Naive B cell (primary cell): ENCODE data around the gene HMGN1. TPM values are rescaled to one million over a fixed set of nuclear protein-coding genes. Genes with fewer than 3 reads are reported as not detected.

Experiments
- ATAC-seq, 2 donors: fragments of 150-1000 bp; cut with Tn5 transposase; 2 replicates each; pipeline ENCODE4 v1.10.0; 2021; ENCODE audit warnings: low read depth in 2 of 2, mild to moderate bottlenecking in 2 of 2, moderate library complexity in 2 of 2
- DNase-seq: peaks from one replicate; pipeline ENCODE4 v3.0.0; 2022
- H3K27ac Mint-ChIP-seq, 6 donors: one replicate each; pipeline ENCODE4 v1.8.0; 2020 to 2022; ENCODE audit warnings: mild to moderate bottlenecking in 6 of 6, mixed read lengths in 6 of 6, moderate library complexity in 5 of 6, inconsistent platforms in 2 of 6
- H3K27me3 Mint-ChIP-seq, 3 donors: one replicate each; pipeline ENCODE4 v1.8.0; 2021 to 2022; ENCODE audit warnings: mixed read lengths in 3 of 3, mild to moderate bottlenecking in 1 of 3
- H3K36me3 Mint-ChIP-seq, 2 donors: one replicate each; pipeline ENCODE4 v1.8.0; 2020 to 2022; ENCODE audit warnings: mixed read lengths in 2 of 2, inconsistent platforms in 1 of 2, mild to moderate bottlenecking in 1 of 2
- H3K4me1 Mint-ChIP-seq, 3 donors: one replicate each; pipeline ENCODE4 v1.8.0; 2020 to 2022; ENCODE audit warnings: mixed read lengths in 3 of 3, inconsistent platforms in 1 of 3, mild to moderate bottlenecking in 1 of 3, moderate library complexity in 1 of 3
- H3K4me3 Mint-ChIP-seq, 8 donors: one replicate each; pipeline ENCODE4 v1.8.0; 2020 to 2022; ENCODE audit warnings: mild to moderate bottlenecking in 8 of 8, mixed read lengths in 8 of 8, moderate library complexity in 8 of 8, inconsistent platforms in 2 of 8
- H3K9me3 Mint-ChIP-seq, 7 donors: one replicate each; pipeline ENCODE4 v1.8.0; 2020 to 2022; ENCODE audit warnings: mixed read lengths in 7 of 7, mild to moderate bottlenecking in 5 of 7, inconsistent platforms in 2 of 7, moderate library complexity in 1 of 7
- polyA plus RNA-seq, 6 donors: library from polyadenylated mRNA; unstranded; fragments of 300-500 nt; fragmentation: Illumina TruSeq; gene quantifications; one replicate each; pipeline ENCODE4 v1.2.3, GENCODE V29; 2021; ENCODE audit warnings: low read depth in 6 of 6

HMGN1 gene, protein sequence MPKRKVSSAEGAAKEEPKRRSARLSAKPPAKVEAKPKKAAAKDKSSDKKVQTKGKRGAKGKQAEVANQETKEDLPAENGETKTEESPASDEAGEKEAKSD
- polyA plus RNA-seq = 100 to 1,000 TPM; 259 to 458 (median 306) TPM

DNA sequence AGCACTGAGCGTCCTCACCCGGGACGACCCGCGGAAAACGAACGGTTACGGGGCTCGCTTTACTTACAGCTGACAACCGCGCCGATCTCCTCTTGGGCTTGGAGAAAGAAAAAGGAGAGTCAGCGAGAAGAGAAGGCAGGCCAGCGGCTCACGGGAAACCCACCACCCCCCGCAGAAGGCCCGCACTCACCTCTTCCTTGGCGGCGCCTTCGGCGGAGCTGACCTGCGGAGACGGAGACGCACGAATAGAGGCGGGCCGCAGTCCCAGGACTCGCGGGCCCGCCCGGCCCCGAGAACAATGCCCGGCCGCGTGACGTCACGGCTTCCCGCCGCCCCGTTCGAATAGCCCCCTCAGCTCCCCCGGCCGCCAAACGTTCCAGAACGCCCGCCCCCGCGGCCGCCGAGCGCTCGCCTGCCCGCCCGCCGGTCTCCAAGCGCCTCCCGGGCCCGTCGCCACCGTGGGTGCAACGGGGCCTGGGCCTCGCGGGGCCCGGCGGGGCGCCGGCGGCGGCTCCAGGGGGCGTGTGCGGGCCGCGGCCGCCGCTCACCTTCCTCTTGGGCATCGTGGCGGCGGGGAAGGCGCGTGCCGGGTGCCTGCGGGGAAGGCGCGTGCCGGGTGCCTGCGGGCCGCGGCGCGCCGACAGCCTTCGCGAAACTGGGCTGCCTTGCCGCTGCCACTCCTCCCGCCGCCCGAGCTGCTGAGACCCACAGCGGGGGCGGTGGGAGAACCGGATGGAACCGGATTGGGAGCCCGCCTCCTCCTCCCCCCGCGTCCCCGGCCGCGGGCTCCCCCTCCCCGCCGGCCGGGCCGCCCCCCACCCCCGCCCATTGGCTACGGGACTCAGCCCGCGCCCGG lies at the start of gene HMGN1:
HMGN1 (minus strand) TSS at position 734 of the 856 bp plus-strand sequence; CDS start at position 563, 171 bp downstream.
- ATAC-seq = peak; percentile 58 to 60
- Mint-ChIP-seq H3K27ac (peak within 1 kb of the TSS; percentile 93 to 99 (median 98)), H3K4me1 (peaks cover 26 to 44% (median 41%) of the 10 kb centered on the region in 3 donors)

DNA sequence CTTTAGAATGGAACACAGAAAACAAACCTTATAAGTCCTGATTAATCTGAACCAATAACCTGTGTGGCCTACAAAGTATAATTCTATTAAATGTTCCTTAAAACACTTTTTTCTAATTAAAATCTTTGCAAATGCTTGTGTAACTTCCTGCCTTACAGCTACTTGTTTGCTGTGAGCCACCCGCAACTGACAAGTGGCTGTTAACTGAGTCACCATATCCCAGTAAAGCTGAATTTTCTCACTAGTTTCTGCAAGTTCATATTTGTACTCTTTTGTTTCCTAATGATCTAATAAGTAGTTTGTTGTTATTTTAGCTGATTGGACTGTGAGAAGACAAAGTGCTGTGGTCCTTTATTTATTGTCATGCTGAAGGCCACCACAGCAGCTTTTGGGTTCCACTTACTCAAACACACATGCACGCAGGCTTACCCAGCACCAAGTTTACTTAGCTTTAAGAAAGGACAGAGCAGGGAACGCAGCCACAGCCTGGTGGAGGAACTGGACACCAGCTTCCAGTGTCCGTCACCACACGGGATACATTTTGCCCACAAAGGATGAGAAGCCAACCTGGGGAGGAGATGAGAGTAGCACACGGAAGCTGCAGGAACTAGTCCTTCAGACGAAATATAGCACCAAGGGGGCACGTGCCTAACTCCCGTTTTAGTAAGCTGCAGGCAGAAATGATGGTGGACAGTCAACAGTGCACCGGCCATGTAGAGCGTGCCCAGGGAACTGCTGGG lies 48.9 kb upstream of the HMGN1 start:
- DNase-seq = no peak
- ATAC-seq = no peak
- peak overlapping the region in 1 of 6 donors; percentile 27 for H3K27ac Mint-ChIP-seq
- no peaks in the 10 kb centered on the region for H3K9me3 Mint-ChIP-seq
- H3K36me3 Mint-ChIP-seq = peaks cover 13 to 24% of the 10 kb centered on the region in 2 donors
- H3K27me3 Mint-ChIP-seq = no peaks in the 10 kb centered on the region
- H3K4me3 Mint-ChIP-seq = no peak overlapping the region
- H3K4me1 Mint-ChIP-seq = no peaks in the 10 kb centered on the region

More for the DNA sequence above, at the start of gene HMGN1:
- peaks cover 12 to 13% of the 10 kb centered on the region in 2 donors for H3K36me3 Mint-ChIP-seq
- H3K4me3 Mint-ChIP-seq = peak within 1 kb of the TSS; percentile 87 to 99 (median 96)
- peaks cover 0 to 2% (median 0%) of the 10 kb centered on the region in 7 donors for H3K9me3 Mint-ChIP-seq
- peak; percentile 85 for DNase-seq
- peaks cover 0 to 5% (median 4%) of the 10 kb centered on the region in 3 donors for H3K27me3 Mint-ChIP-seq

DNA sequence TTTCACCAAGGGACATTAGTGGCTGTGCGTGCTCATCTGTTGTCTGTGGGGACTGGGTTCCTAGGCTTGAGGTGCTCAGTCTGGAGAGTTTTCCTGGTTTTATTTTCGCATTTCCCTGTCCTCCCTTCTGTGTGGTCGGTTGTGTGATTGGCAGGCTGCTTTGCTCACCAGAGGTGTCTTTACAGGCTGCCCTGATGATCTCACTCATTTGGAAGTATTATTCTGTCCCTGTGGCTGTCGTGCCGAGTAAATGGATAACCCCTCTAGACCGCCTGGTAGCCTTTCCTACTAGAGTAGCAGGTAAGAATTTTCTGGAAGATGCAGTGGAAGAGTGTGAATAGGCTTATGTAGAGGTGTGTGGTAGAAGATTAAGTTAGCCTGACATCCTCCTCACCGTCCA lies 44.1 kb upstream of the HMGN1 start:
- Mint-ChIP-seq H3K27me3 (no peaks in the 10 kb centered on the region), H3K36me3 (peaks cover 13 to 19% of the 10 kb centered on the region in 2 donors)

DNA sequence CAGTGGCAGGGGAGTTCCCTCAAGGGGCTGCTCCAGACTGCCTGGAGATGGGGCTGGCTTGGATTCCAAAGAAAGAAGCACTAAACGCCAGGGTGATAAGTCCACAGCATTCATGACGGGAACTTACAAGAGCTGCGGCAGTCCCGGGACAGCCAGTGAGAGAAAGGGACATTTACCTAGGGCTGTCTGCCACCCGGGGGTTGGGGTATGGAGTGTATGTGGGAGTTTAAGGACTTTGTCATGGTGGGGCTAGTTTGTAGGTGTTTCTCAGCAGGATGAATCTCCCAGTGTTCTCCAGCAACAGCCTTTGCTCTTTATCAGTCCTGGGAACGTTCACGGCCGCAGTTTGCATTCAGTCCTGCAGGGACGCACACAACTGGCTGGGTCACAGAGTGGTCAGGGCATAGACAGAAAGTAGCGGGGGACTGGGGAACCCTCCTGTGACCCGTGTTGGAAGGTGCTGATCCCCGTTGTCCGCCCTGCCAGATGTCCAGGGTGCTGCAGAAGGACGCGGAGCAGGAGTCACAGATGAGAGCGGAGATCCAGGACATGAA lies 41.4 kb upstream of the HMGN1 start:
- H3K4me1 Mint-ChIP-seq = peaks cover 17 to 35% (median 22%) of the 10 kb centered on the region in 3 donors
- H3K36me3 Mint-ChIP-seq = peaks cover 5 to 19% of the 10 kb centered on the region in 2 donors
- DNase-seq = no peak
- peak overlapping the region in 1 of 8 donors; percentile 2 for H3K4me3 Mint-ChIP-seq
- peak overlapping the region in 3 of 6 donors; percentile 37 to 82 (median 63) for H3K27ac Mint-ChIP-seq
- no peaks in the 10 kb centered on the region for H3K27me3 Mint-ChIP-seq
- no peaks in the 10 kb centered on the region for H3K9me3 Mint-ChIP-seq
- ATAC-seq = no peak

More for the DNA sequence above, 44.1 kb upstream of the HMGN1 start:
- H3K4me1 Mint-ChIP-seq = peaks cover 14 to 17% (median 17%) of the 10 kb centered on the region in 3 donors
- ATAC-seq (no peak), DNase-seq (no peak)
- H3K4me3 Mint-ChIP-seq = no peak overlapping the region
- H3K27ac Mint-ChIP-seq = no peak overlapping the region
- no peaks in the 10 kb centered on the region for H3K9me3 Mint-ChIP-seq

DNA sequence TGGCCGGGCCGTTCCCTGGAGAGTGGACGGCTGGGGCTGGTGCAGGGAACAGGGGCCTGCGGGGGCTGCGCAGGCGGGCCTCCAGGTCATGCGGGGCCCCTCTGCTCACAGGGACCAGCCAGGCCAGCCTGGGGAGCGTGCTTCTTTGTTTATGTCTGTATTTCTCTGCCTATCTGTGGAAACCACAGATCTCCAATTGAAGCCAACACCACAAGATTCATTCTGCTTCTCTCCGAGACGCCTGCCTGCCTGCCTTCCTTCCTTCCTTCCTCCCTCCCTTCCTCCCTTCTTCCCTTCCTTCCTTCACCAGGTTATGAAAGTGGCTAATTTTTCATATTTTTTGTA lies 39.9 kb upstream of the HMGN1 start:
- peaks cover 5 to 12% of the 10 kb centered on the region in 2 donors for H3K36me3 Mint-ChIP-seq
- peaks cover 17 to 46% (median 22%) of the 10 kb centered on the region in 3 donors for H3K4me1 Mint-ChIP-seq

DNA sequence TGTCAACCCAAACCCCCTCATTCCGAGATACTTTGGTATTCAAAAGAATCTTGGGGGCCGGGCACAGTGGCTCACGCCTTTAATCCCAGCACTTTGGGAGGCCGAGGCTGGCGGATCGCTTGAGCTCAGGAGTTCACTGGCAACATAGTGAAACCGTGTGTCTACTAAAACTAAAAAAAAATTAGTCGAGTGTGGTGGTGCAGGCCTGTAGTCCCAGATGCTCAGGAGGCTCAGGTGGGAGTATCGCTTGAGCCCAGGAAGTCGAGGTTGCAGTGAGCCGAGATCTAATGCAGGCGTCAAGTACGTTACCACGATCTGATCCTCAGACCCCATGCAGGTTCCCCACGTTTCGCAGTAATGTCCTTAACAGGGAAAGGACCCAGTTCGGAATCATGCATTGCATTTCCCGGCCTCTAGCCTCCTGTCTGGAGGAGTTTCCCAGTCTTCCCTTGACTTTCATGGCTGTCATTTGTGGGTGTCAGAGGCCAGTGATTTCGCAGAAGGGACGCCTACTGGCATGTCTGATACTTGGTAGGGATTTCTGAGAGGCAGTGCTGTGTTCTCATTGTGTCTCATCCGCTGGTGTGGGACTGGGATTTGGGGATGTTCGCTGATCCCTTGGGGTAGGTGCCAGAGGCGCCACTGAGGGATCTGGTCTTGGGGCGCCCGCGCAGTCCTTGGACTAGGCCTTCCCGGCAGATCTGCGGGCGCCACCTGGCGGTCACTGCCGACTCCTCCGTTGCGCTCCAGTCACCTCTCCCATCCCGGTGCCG lies 39.3 kb upstream of the HMGN1 start:
- no peaks in the 10 kb centered on the region for H3K27me3 Mint-ChIP-seq
- ATAC-seq = peak; percentile 87 to 88
- H3K27ac Mint-ChIP-seq = peak overlapping the region; percentile 60 to 92 (median 77)
- peaks cover 17 to 46% (median 22%) of the 10 kb centered on the region in 3 donors for H3K4me1 Mint-ChIP-seq
- DNase-seq = peak; percentile 79
- no peaks in the 10 kb centered on the region for H3K9me3 Mint-ChIP-seq
- H3K4me3 Mint-ChIP-seq = peak overlapping the region; percentile 84 to 95 (median 90)
- H3K36me3 Mint-ChIP-seq = peaks cover 5 to 10% of the 10 kb centered on the region in 2 donors

More for the DNA sequence above, 39.9 kb upstream of the HMGN1 start:
- DNase-seq (no peak), ATAC-seq (no peak)
- Mint-ChIP-seq H3K27ac (peak overlapping the region in 3 of 6 donors; percentile 67 to 97 (median 68)), H3K9me3 (no peaks in the 10 kb centered on the region), H3K27me3 (no peaks in the 10 kb centered on the region), H3K4me3 (peak overlapping the region; percentile 58 to 95 (median 90))

DNA sequence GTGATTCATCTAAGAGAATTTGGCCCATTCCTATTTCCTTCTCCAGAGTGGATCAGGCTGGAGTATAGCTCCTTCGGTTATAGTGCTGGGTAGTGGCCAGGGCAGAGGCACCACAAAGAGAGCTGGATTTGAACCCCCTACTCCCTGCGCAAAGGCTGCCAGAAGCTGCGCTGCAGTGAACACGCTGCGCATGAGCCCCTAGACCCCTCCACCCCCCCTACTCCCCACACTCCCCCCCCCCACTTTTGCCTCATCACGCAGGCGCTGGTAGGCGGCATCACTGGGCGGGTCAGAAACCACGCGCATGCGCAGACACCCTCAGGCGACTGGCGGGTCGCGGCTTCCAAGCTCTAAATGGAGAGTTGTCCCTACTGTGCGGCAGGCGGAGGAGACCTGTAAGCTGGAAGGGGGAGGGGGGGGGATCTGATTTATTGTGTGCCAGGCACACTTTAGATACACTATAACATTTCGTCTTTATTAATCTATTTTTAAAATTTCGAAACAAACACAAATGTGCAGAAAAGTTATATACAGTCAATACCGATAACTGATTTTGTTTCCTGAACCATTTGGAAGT lies 38.7 kb upstream of the HMGN1 start:
- peak; percentile 62 to 63 for ATAC-seq
- H3K27ac Mint-ChIP-seq = peak overlapping the region; percentile 67 to 91 (median 84)
- no peaks in the 10 kb centered on the region for H3K27me3 Mint-ChIP-seq
- H3K36me3 Mint-ChIP-seq = peaks cover 0 to 3% of the 10 kb centered on the region in 2 donors
- H3K4me3 Mint-ChIP-seq = peak overlapping the region; percentile 84 to 95 (median 90)
- DNase-seq = peak; percentile 83
- no peaks in the 10 kb centered on the region for H3K9me3 Mint-ChIP-seq
- peaks cover 17 to 46% (median 22%) of the 10 kb centered on the region in 3 donors for H3K4me1 Mint-ChIP-seq

DNA sequence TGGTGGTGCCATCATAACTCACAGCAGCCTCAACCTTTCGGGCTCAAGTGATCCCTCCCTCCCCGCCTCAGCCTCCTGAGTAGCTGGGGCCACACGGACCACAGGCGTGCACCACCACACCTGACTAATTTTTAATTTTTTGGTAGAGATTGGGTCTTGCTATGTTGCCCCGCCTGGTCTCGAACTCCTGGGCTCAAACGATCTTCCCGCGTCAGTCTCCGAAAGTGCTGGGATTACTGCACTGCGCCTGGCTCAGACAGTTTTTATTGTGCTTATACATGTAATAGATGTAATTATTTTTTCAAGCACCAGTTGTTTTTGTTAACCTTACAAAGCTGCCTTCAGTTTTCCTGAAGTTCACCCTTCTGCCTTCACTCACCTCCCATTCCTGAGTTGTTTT lies 38.0 kb upstream of the HMGN1 start:
- ATAC-seq (no peak), DNase-seq (no peak)
- Mint-ChIP-seq H3K9me3 (no peaks in the 10 kb centered on the region), H3K4me3 (peak overlapping the region in 7 of 8 donors; percentile 29 to 95 (median 90)), H3K4me1 (peaks cover 21 to 46% (median 28%) of the 10 kb centered on the region in 3 donors), H3K27me3 (no peaks in the 10 kb centered on the region), H3K27ac (peak overlapping the region in 1 of 6 donors; percentile 75), H3K36me3 (no peaks in the 10 kb centered on the region)

DNA sequence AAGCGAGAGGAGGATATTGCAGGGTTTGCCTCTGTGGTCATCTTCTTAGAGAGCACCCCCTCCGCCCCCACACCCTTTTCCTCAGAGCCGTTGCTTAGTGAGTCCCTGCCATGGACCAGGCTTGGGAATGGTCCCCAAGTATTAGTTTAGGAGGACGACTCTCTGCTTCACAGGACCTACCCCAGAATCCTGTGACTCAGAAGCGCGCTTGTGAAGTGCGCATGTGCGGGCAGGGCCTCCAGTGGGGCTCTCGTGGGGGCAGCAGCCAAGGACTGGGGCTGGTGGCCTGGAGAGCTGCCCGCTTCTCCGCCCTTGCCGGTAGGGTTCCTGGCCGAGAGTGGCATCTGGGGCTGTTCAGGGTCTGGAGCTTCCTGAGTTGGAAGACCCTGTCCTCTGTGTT lies 37.3 kb upstream of the HMGN1 start:
- H3K4me1 Mint-ChIP-seq = peaks cover 24 to 52% (median 30%) of the 10 kb centered on the region in 3 donors
- DNase-seq (no peak), ATAC-seq (no peak)
- no peaks in the 10 kb centered on the region for H3K9me3 Mint-ChIP-seq
- H3K4me3 Mint-ChIP-seq = peak overlapping the region in 5 of 8 donors; percentile 8 to 90 (median 69)
- H3K27ac Mint-ChIP-seq = peak overlapping the region in 1 of 6 donors; percentile 62
- H3K36me3 Mint-ChIP-seq = no peaks in the 10 kb centered on the region
- H3K27me3 Mint-ChIP-seq = no peaks in the 10 kb centered on the region

DNA sequence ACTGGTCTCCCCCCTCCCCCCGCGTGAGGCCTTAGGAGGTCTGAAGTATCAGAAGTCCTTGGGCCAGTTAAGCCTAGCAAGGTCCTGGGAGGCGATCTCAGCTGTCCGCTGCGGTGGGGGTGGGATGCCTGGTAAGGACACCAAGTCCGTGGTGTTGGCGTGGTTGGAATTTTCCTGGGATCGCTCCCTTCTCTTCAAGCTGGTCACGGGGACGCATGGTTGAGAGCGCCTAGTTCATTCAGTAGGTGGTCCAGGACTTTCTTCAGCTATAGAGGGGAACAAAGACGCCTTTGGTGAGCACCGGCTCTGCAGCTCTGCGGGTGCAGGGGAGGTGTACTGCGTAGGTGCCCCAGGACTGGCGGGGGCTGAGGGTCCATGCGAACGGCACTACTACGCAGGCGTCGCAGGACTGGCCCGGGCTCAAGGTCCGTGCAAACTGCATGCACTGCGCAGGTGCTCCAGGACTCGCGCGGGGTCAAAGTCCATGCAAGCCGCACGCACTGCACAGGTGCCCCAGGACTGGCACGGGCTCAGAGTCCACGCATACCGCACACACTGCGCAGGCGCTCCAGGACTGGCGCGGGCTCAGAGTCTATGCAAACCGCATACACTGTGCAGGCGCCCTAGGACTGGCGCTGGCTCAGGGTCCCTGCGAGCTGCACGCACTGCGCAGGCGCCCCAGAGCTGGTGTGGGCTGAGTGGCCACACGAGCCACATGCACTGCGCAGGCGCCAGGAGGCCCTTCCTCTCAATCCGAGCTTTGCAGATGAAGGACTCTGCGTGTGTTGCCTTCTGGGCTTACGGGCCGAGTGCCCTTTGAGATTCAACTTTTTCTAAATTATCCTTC lies 36.6 kb upstream of the HMGN1 start:
- ATAC-seq (peak; percentile 12 to 17), DNase-seq (peak; percentile 18)
- Mint-ChIP-seq H3K9me3 (no peaks in the 10 kb centered on the region), H3K4me1 (peaks cover 29 to 58% (median 35%) of the 10 kb centered on the region in 3 donors), H3K36me3 (no peaks in the 10 kb centered on the region), H3K27me3 (no peaks in the 10 kb centered on the region), H3K27ac (peak overlapping the region in 2 of 6 donors; percentile 27 to 62), H3K4me3 (peak overlapping the region in 6 of 8 donors; percentile 15 to 90 (median 70))

DNA sequence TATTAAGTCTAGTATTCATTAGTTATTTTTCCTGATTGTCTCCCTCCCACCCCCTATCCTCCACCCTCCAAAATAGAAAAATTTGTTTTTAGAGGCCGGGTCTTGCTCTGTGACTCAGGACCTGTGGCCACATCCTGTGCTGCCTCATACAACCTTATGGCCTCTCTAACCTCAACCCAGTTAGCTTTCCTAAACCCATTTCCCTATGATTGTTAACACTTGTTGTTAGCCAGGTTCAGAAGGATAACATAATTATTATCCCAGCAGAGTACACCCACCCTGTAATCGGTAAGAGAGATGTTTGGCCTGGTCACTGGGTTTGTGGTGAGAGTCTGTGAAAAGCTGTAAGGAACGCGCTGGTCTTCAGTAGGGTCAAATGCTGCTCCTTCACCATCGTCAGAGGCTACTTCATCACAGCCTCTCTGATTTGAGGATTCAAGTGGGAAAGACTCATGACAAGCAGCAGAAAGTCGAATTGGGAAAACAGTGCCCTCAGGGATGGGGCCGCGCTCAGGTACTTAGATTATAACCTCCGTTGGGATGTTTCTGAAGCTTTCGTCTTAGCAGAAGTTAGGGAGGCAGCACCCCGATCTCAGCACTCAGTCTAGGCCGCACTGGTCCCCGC lies 35.9 kb upstream of the HMGN1 start:
- Mint-ChIP-seq H3K9me3 (no peaks in the 10 kb centered on the region), H3K36me3 (no peaks in the 10 kb centered on the region), H3K4me1 (peaks cover 29 to 63% (median 35%) of the 10 kb centered on the region in 3 donors), H3K4me3 (peak overlapping the region in 2 of 8 donors; percentile 71 to 76), H3K27me3 (no peaks in the 10 kb centered on the region), H3K27ac (peak overlapping the region in 2 of 6 donors; percentile 30 to 44)
- DNase-seq (no peak), ATAC-seq (no peak)
